ENCODE data around the gene SLC25A30. TPM values are rescaled to one million over a fixed set of nuclear protein-coding genes. Genes with fewer than 3 reads are reported as not detected.

Gene SLC25A30
- total and polyA plus RNA-seq, 9 of the 15 experiments (the other 6 are each of a cell fraction or from before 2014, with no cell fraction given): 1.1 to 11.1 (median 5.6) TPM

GRCh38 chr13:45367358-45367757 is 50.8 kb downstream of the SLC25A30 start (continued):
- TF ChIP-seq HOMEZ (CRISPR knock-in tag; IDR thresholded peaks at IDR 0.05) (no peak), RFX5 (IDR thresholded peaks at IDR 0.05; ENCODE audit: low read depth, low read length) (no peak), MTA1 (IDR thresholded peaks at IDR 0.05; ENCODE audit: borderline replicate concordance) (no peak), ARID1B (IDR thresholded peaks at IDR 0.05) (peak; percentile 70), MIER1 (IDR thresholded peaks at IDR 0.05; ENCODE audit: low read depth) (no peak), JUN (IDR thresholded peaks at IDR 0.05; ENCODE audit: borderline replicate concordance, low read depth, low read length) (peak; percentile 85), JUN (CRISPR knock-in tag; IDR thresholded peaks at IDR 0.05; ENCODE audit: borderline replicate concordance) (no peak), CBFA2T2 (conservative IDR thresholded peaks at IDR 0.05) (peak; percentile 39; the same call in 1 of the 2 replicates), ZNF583 (CRISPR knock-in tag; IDR thresholded peaks at IDR 0.05) (no peak), ZNF184 (CRISPR knock-in tag; IDR thresholded peaks at IDR 0.05) (no peak), ZNF217 (CRISPR knock-in tag; IDR thresholded peaks at IDR 0.05) (no peak), PHB2 (IDR thresholded peaks at IDR 0.05; ENCODE audit: low read depth) (no peak), RCOR1 (IDR thresholded peaks at IDR 0.05; ENCODE audit: borderline replicate concordance in 1 of 2, low read depth in 2 of 2, low read length in 2 of 2) (peak in 1 of 2 experiments; percentile 71; a peak in 2 of 4 replicates), ZFP36 (IDR thresholded peaks at IDR 0.05; ENCODE audit: low read depth, low read length, partially characterized antibody) (no peak), NFE2 (IDR thresholded peaks at IDR 0.05; ENCODE audit: low read depth) (peak; percentile 65), MBD1 (CRISPR knock-in tag; IDR thresholded peaks at IDR 0.05) (no peak), TAL1 (IDR thresholded peaks at IDR 0.05) (peak; percentile 56), ZBED1 (IDR thresholded peaks at IDR 0.05) (no peak), NFRKB (IDR thresholded peaks at IDR 0.05; ENCODE audit: low read depth) (no peak)
- TF ChIP-seq, protein P1, sequence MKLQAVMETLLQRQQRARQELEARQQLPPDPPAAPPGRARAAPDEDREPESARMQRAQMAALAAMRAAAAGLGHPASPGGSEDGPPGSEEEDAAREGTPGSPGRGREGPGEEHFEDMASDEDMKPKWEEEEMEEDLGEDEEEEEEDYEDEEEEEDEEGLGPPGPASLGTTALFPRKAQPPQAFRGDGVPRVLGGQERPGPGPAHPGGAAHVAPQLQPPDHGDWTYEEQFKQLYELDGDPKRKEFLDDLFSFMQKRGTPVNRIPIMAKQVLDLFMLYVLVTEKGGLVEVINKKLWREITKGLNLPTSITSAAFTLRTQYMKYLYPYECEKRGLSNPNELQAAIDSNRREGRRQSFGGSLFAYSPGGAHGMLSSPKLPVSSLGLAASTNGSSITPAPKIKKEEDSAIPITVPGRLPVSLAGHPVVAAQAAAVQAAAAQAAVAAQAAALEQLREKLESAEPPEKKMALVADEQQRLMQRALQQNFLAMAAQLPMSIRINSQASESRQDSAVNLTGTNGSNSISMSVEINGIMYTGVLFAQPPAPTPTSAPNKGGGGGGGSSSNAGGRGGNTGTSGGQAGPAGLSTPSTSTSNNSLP (IDR thresholded peaks at IDR 0.05; ENCODE audit: borderline replicate concordance, low read depth, low read length): peak; percentile 74; the same call in 1 of the 2 replicates
- TF ChIP-seq, protein P2, sequence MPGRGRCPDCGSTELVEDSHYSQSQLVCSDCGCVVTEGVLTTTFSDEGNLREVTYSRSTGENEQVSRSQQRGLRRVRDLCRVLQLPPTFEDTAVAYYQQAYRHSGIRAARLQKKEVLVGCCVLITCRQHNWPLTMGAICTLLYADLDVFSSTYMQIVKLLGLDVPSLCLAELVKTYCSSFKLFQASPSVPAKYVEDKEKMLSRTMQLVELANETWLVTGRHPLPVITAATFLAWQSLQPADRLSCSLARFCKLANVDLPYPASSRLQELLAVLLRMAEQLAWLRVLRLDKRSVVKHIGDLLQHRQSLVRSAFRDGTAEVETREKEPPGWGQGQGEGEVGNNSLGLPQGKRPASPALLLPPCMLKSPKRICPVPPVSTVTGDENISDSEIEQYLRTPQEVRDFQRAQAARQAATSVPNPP (IDR thresholded peaks at IDR 0.05; ENCODE audit: borderline replicate concordance, insufficient read depth, insufficient read length): no peak
- TF ChIP-seq, protein P3, sequence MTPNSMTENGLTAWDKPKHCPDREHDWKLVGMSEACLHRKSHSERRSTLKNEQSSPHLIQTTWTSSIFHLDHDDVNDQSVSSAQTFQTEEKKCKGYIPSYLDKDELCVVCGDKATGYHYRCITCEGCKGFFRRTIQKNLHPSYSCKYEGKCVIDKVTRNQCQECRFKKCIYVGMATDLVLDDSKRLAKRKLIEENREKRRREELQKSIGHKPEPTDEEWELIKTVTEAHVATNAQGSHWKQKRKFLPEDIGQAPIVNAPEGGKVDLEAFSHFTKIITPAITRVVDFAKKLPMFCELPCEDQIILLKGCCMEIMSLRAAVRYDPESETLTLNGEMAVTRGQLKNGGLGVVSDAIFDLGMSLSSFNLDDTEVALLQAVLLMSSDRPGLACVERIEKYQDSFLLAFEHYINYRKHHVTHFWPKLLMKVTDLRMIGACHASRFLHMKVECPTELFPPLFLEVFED (CRISPR knock-in tag; conservative IDR thresholded peaks at IDR 0.05): no peak
- TF ChIP-seq, protein P4, sequence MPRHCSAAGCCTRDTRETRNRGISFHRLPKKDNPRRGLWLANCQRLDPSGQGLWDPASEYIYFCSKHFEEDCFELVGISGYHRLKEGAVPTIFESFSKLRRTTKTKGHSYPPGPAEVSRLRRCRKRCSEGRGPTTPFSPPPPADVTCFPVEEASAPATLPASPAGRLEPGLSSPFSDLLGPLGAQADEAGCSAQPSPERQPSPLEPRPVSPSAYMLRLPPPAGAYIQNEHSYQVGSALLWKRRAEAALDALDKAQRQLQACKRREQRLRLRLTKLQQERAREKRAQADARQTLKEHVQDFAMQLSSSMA (CRISPR knock-in tag; IDR thresholded peaks at IDR 0.05): no peak

Measured in K562 (cell line).